CD4-positive, alpha-beta T cell (primary cell): ENCODE data around the gene MAN2B2. TPM values are rescaled to one million over a fixed set of nuclear protein-coding genes. Genes with fewer than 3 reads are reported as not detected.

Experiments
- ATAC-seq: fragments of 200-7000 bp; cut with Tn5 transposase; one replicate; pipeline ENCODE4 v1.10.0; 2022; ENCODE audit warnings: mild to moderate bottlenecking; ENCODE audit not compliant: poor library complexity
- CTCF ChIA-PET: fragments of 350-600 bp; sonication (Branson Sonifier 250); formaldehyde crosslinking; loops from one replicate; lab custom pipeline; 2021; ENCODE audit warnings: antibody characterized with exemption, inconsistent platforms; lab: Charles Lee
- POLR2A ChIA-PET: fragments of 350-600 bp; sonication (Branson Sonifier 250); formaldehyde crosslinking; loops from one replicate; lab custom pipeline; 2021; ENCODE audit warnings: antibody characterized with exemption, inconsistent platforms; lab: Charles Lee
- DNase-seq, 14 experiments: peaks; one replicate each; pipeline ENCODE4 v3.0.0-alpha.2; 2013 to 2020; ENCODE audit warnings: mixed read lengths in 2 of 14
- H3K27ac ChIP-seq, 2 donors: one replicate each; pipeline versions ENCODE4 v1.5.1 to v1.7.0; 2013; ENCODE audit warnings: low read length in 2 of 2, low read depth in 1 of 2, mild to moderate bottlenecking in 1 of 2
- H3K27me3 ChIP-seq, 2 experiments: 1 replicate in 1 of 2; 2 replicates in 1 of 2; pipeline versions ENCODE4 v1.6.1 to v1.7.0; 2013; ENCODE audit warnings: low read length in 2 of 2, control low read depth in 1 of 2, mild to moderate bottlenecking in 1 of 2, moderate library complexity in 1 of 2; ENCODE audit not compliant: insufficient read depth in 2 of 2, control insufficient read depth in 1 of 2
- H3K36me3 ChIP-seq: one replicate; pipeline ENCODE4 v1.6.1; 2013; ENCODE audit warnings: low read length, control low read depth; ENCODE audit not compliant: insufficient read depth
- H3K4me1 ChIP-seq: one replicate; pipeline ENCODE4 v1.6.1; 2013; ENCODE audit warnings: low read length, control low read depth; ENCODE audit not compliant: insufficient read depth
- H3K4me3 ChIP-seq: one replicate; pipeline ENCODE4 v1.5.1; 2013; ENCODE audit warnings: mild to moderate bottlenecking, low read length, moderate library complexity
- H3K9me3 ChIP-seq, 2 experiments: 1 replicate in 1 of 2; 2 replicates in 1 of 2; pipeline versions ENCODE4 v1.6.1 to v1.7.0; 2013; ENCODE audit warnings: low read length in 2 of 2, mild to moderate bottlenecking in 2 of 2, control low read depth in 1 of 2, moderate library complexity in 1 of 2; ENCODE audit not compliant: control insufficient read depth in 1 of 2, insufficient read depth in 1 of 2
- H3K27ac Mint-ChIP-seq: one replicate; pipeline ENCODE4 v1.8.0; 2020; ENCODE audit warnings: mixed read lengths
- H3K27me3 Mint-ChIP-seq: one replicate; pipeline ENCODE4 v1.8.0; 2021; ENCODE audit warnings: mixed read lengths
- H3K36me3 Mint-ChIP-seq: one replicate; pipeline ENCODE4 v1.8.0; 2021; ENCODE audit warnings: low read depth, mixed read lengths
- H3K4me1 Mint-ChIP-seq: one replicate; pipeline ENCODE4 v1.8.0; 2021; ENCODE audit warnings: low read depth, mixed read lengths
- H3K4me3 Mint-ChIP-seq: one replicate; pipeline ENCODE4 v1.8.0; 2020; ENCODE audit warnings: mild to moderate bottlenecking, mixed read lengths
- H3K9me3 Mint-ChIP-seq: one replicate; pipeline ENCODE4 v1.8.0; 2020; ENCODE audit warnings: mixed read lengths
- CTCF ChIP-seq: fragments of 200-600 bp; IDR thresholded peaks from one replicate; pipeline ENCODE4 v1.8.0; 2022; ENCODE audit warnings: antibody characterized with exemption, mild to moderate bottlenecking
- intact Hi-C, 2 experiments: fragments of 100-400 bp; cut with DNase I in 1 of 2; cut with micrococcal nuclease in 1 of 2; formaldehyde crosslinking; loops; one replicate each; pipeline versions ENCODE4 v1.15.1 to v1.9.0; 2023 to 2025; cut with DNase I, micrococcal nuclease
- total RNA-seq, 174 experiments: library from RNA in 2 of 174; stranded (reverse) in 2 of 174; gene quantifications; one replicate each; pipeline ENCODE4 v1.2.3 and lab custom pipeline; 2021 to 2026

The MAN2B2 gene
- total RNA-seq, 2 experiments from 2014 or later = 25.9 to 28.5 TPM

- no peak overlapping the region for H3K27ac ChIP-seq
- DNase-seq = no peak
- H3K27me3 ChIP-seq = no peaks in the 10 kb centered on the region
- no peak overlapping the region for H3K4me3 Mint-ChIP-seq
- H3K9me3 ChIP-seq = no peaks in the 10 kb centered on the region
- H3K9me3 Mint-ChIP-seq = no peaks in the 10 kb centered on the region
- no peak for ATAC-seq
- no peaks in the 10 kb centered on the region for H3K27me3 Mint-ChIP-seq
- peaks cover 63% of the 10 kb centered on the region for H3K36me3 ChIP-seq
- TF ChIP-seq CTCF = no peak
- no peaks in the 10 kb centered on the region for H3K4me1 ChIP-seq
- H3K27ac Mint-ChIP-seq = no peak overlapping the region
- intact Hi-C loops = no loop called here
- H3K4me1 Mint-ChIP-seq = no peaks in the 10 kb centered on the region
- POLR2A ChIA-PET = no interaction called here
- H3K36me3 Mint-ChIP-seq = peaks cover 81% of the 10 kb centered on the region
- no peak overlapping the region for H3K4me3 ChIP-seq
- CTCF ChIA-PET = no interaction called here
Measured at GRCh38 chr4:6591313-6591712, 16.3 kb downstream of the MAN2B2 start.

DNA sequence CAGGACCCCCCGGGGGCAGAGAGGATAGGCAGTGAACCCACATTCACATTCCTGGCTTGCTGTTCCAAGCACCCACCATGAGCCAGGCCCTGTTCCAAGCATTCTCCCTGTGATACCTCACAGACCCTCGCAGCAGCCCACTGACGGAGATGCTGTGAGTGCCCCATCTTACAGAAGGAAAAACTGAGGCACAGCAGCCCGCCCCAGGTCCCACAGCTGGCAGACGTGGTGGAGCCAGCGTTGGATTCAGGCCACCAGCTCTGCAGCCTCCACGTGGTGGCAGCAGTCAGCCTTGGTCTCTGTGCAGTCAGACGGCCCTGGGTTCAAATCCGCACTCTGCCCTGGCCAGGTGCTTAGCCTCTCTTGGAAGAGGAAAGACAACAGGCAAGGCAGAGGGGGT, 16.8 kb downstream of the MAN2B2 start:
- peaks cover 81% of the 10 kb centered on the region for H3K36me3 Mint-ChIP-seq
- no peak overlapping the region for H3K27ac ChIP-seq
- intact Hi-C loops = no loop called here
- no peaks in the 10 kb centered on the region for H3K27me3 Mint-ChIP-seq
- H3K9me3 ChIP-seq = no peaks in the 10 kb centered on the region
- H3K4me1 ChIP-seq = no peaks in the 10 kb centered on the region
- TF ChIP-seq CTCF = no peak
- ATAC-seq (no peak), DNase-seq (no peak)
- no peaks in the 10 kb centered on the region for H3K4me1 Mint-ChIP-seq
- peaks cover 61% of the 10 kb centered on the region for H3K36me3 ChIP-seq
- no peak overlapping the region for H3K4me3 Mint-ChIP-seq
- ChIA-PET POLR2A (no interaction called here), CTCF (no interaction called here)
- no peaks in the 10 kb centered on the region for H3K9me3 Mint-ChIP-seq
- no peaks in the 10 kb centered on the region for H3K27me3 ChIP-seq
- H3K4me3 ChIP-seq = no peak overlapping the region
- no peak overlapping the region for H3K27ac Mint-ChIP-seq

- Mint-ChIP-seq H3K27ac (no peak overlapping the region), H3K4me1 (no peaks in the 10 kb centered on the region), H3K27me3 (no peaks in the 10 kb centered on the region), H3K4me3 (no peak overlapping the region), H3K9me3 (no peaks in the 10 kb centered on the region), H3K36me3 (peaks cover 81% of the 10 kb centered on the region)
- CTCF ChIA-PET = no interaction called here
- Histone ChIP-seq H3K9me3 (no peaks in the 10 kb centered on the region), H3K36me3 (peaks cover 66% of the 10 kb centered on the region), H3K27ac (no peak overlapping the region), H3K4me3 (no peak overlapping the region), H3K27me3 (no peaks in the 10 kb centered on the region), H3K4me1 (no peaks in the 10 kb centered on the region)
- intact Hi-C loops = no loop called here
- POLR2A ChIA-PET = no interaction called here
- TF ChIP-seq CTCF = no peak
- no peak for DNase-seq
- no peak for ATAC-seq
Measured at GRCh38 chr4:6592804-6593563, 18.0 kb downstream of the MAN2B2 start.
